Measurements from ENCODE around the gene TMEM220. TPM values are rescaled to one million over a fixed set of nuclear protein-coding genes. Genes with fewer than 3 reads are reported as not detected.
A peak's percentile ranks its signal among the peaks of the same experiment; 100 is the strongest.

The TMEM220 gene
- polyA plus RNA-seq, 1 donor = 39.7 TPM

DNA sequence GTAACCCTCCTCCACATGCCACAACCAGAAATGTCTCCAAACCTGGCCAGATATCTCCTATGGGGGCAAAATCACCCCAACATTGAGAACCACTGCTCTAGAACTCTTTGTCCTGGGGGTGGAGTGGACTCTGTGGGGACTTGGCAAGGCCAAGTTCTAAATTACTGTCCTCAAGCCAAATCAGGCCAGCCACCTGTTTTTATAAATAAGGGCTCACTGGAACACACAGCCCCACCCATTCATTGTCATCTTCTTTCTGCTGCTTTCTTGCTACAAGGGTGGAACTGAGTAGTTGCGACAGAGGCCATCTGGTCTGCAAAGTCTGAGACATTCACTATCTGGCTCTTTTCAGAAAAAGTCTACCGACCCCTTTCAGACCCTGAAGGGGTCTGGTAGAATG lies 26.8 kb upstream of the TMEM220 start:
- Histone ChIP-seq H3K27ac (ENCODE audit: low read length) (peak overlapping the region; percentile 39), H3K36me3 (ENCODE audit: control insufficient read depth, insufficient read depth, low read length) (peaks cover 27% of the 10 kb centered on the region)
- no CpG with 5 or more reads among the region's 2 CpGs for WGBS (ENCODE audit: insufficient coverage, low lambda C conversion rate)

DNA sequence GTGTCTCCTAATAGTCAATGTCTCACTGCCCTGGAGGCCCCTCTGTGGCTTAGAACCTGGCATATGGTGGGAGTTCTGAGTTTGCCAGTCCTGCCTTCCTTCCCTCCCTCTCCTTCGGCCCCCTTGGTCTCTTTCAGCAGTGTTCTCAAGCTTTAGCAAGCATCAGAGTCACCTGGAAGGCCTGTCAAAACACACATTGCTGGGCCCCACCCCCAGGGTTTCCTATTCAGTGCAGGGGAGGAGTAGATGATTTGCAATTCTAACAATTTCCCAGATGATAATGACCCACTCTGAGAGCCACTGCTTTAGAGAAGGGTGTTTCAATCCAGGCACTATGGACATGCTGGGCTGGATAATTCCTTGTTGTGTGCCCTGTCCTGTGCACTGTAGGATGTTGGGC lies 26.4 kb upstream of the TMEM220 start:
- H3K4me3 ChIP-seq (ENCODE audit: low read length) = no peak overlapping the region
- WGBS (ENCODE audit: insufficient coverage, low lambda C conversion rate) = no CpG with 5 or more reads among the region's 1 CpG
- DNase-seq = no peak
- peaks cover 25% of the 10 kb centered on the region for H3K36me3 ChIP-seq (ENCODE audit: control insufficient read depth, insufficient read depth, low read length)
- no peaks in the 10 kb centered on the region for H3K9me3 ChIP-seq (ENCODE audit: control insufficient read depth, low read depth, low read length)
- H3K27ac ChIP-seq (ENCODE audit: low read length) = no peak overlapping the region
- H3K27me3 ChIP-seq (ENCODE audit: control insufficient read depth, insufficient read depth, low read length) = no peaks in the 10 kb centered on the region
- H3K4me1 ChIP-seq (ENCODE audit: control insufficient read depth, insufficient read depth, low read length) = peaks cover 13% of the 10 kb centered on the region

More for the DNA sequence above, 26.8 kb upstream of the TMEM220 start:
- H3K9me3 ChIP-seq (ENCODE audit: control insufficient read depth, low read depth, low read length) = no peaks in the 10 kb centered on the region
- peaks cover 13% of the 10 kb centered on the region for H3K4me1 ChIP-seq (ENCODE audit: control insufficient read depth, insufficient read depth, low read length)
- H3K27me3 ChIP-seq (ENCODE audit: control insufficient read depth, insufficient read depth, low read length) = no peaks in the 10 kb centered on the region
- DNase-seq = no peak
- no peak overlapping the region for H3K4me3 ChIP-seq (ENCODE audit: low read length)

GRCh38 chr17:10755592-10756127 lies 25.8 kb upstream of the TMEM220 start:
- Histone ChIP-seq H3K27ac (ENCODE audit: low read length) (no peak overlapping the region), H3K9me3 (ENCODE audit: control insufficient read depth, low read depth, low read length) (no peaks in the 10 kb centered on the region), H3K4me1 (ENCODE audit: control insufficient read depth, insufficient read depth, low read length) (peaks cover 13% of the 10 kb centered on the region), H3K36me3 (ENCODE audit: control insufficient read depth, insufficient read depth, low read length) (peaks cover 23% of the 10 kb centered on the region), H3K4me3 (ENCODE audit: low read length) (no peak overlapping the region), H3K27me3 (ENCODE audit: control insufficient read depth, insufficient read depth, low read length) (no peaks in the 10 kb centered on the region)
- no peak for DNase-seq
- WGBS (ENCODE audit: insufficient coverage, low lambda C conversion rate) = 89% methylated on average over 2 of the region's 3 CpGs

DNA sequence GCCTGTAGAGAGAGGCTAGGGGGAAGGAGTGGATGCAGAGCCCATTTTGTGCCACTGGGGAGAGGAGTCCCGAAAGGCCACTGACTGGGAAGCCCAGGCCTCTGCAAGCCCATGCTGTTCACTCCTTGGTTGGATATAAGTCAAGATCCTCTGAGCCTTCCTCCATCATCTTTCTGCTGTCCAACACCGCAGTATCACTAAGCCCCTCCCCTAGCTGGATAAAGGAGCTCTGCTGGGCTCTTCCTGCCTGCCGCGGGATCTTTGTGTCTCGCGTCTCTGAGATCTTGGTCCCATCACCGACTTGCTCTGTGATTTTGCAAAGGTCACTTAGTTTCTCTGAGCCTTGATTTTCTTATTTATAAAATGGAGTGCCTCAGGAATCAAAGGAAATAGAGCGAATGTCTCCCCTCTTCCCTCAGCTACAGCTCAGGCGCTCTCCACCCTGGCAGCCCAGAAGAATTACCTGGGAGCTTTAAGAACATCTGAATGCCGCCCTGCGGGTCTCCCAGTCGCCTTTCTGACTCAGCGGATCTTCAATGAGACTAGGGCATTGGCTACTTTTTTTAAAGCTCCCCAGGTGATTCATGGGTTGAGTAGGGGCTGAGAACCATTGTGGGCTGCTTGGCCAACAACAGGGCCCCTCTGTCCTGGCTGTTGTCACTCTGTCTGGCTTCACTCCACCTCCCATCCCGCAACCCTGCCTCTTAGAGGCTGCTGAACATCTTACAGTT lies 25.2 kb upstream of the TMEM220 start:
- 80% methylated on average over 1 of the region's 14 CpGs for WGBS (ENCODE audit: insufficient coverage, low lambda C conversion rate)
- no peak overlapping the region for H3K27ac ChIP-seq (ENCODE audit: low read length)

DNA sequence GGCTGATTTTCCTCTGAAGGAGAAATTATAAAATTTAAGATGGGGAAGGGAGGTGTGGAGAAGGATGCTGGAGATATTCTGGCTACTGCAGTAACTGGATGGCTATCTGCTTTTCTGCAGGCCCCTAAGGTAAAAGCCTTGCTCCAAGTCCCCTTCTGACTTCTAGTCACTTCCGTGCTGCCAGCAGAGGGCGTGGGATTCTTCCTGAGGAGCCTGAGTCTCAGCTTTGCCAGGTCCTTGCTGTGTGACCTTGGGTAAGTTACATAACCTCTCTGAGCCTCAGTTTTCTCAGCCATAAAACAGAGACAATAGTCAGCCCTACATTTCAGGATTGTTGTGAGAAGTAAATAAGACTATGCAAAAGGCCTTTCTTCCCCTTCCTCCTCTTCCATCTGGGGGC lies 24.3 kb upstream of the TMEM220 start:
- Histone ChIP-seq H3K4me1 (ENCODE audit: control insufficient read depth, insufficient read depth, low read length) (peaks cover 13% of the 10 kb centered on the region), H3K4me3 (ENCODE audit: low read length) (no peak overlapping the region), H3K9me3 (ENCODE audit: control insufficient read depth, low read depth, low read length) (no peaks in the 10 kb centered on the region), H3K36me3 (ENCODE audit: control insufficient read depth, insufficient read depth, low read length) (peaks cover 22% of the 10 kb centered on the region), H3K27ac (ENCODE audit: low read length) (no peak overlapping the region), H3K27me3 (ENCODE audit: control insufficient read depth, insufficient read depth, low read length) (no peaks in the 10 kb centered on the region)
- WGBS (ENCODE audit: insufficient coverage, low lambda C conversion rate) = no CpG with 5 or more reads among the region's 2 CpGs
- no peak for DNase-seq

More for the DNA sequence above, 25.2 kb upstream of the TMEM220 start:
- H3K4me1 ChIP-seq (ENCODE audit: control insufficient read depth, insufficient read depth, low read length) = peaks cover 13% of the 10 kb centered on the region
- no peak overlapping the region for H3K4me3 ChIP-seq (ENCODE audit: low read length)
- peaks cover 22% of the 10 kb centered on the region for H3K36me3 ChIP-seq (ENCODE audit: control insufficient read depth, insufficient read depth, low read length)
- no peak for DNase-seq
- no peaks in the 10 kb centered on the region for H3K9me3 ChIP-seq (ENCODE audit: control insufficient read depth, low read depth, low read length)
- H3K27me3 ChIP-seq (ENCODE audit: control insufficient read depth, insufficient read depth, low read length) = no peaks in the 10 kb centered on the region

GRCh38 chr17:10752696-10753095 lies 22.9 kb upstream of the TMEM220 start:
- Histone ChIP-seq H3K4me3 (ENCODE audit: low read length) (no peak overlapping the region), H3K36me3 (ENCODE audit: control insufficient read depth, insufficient read depth, low read length) (peaks cover 22% of the 10 kb centered on the region), H3K9me3 (ENCODE audit: control insufficient read depth, low read depth, low read length) (no peaks in the 10 kb centered on the region), H3K27ac (ENCODE audit: low read length) (no peak overlapping the region), H3K27me3 (ENCODE audit: control insufficient read depth, insufficient read depth, low read length) (no peaks in the 10 kb centered on the region), H3K4me1 (ENCODE audit: control insufficient read depth, insufficient read depth, low read length) (peaks cover 13% of the 10 kb centered on the region)
- no peak for DNase-seq
- WGBS (ENCODE audit: insufficient coverage, low lambda C conversion rate) = no CpG with 5 or more reads among the region's 10 CpGs

- H3K36me3 ChIP-seq (ENCODE audit: control insufficient read depth, insufficient read depth, low read length) = peaks cover 17% of the 10 kb centered on the region
- DNase-seq = no peak
- H3K9me3 ChIP-seq (ENCODE audit: control insufficient read depth, low read depth, low read length) = no peaks in the 10 kb centered on the region
- no CpG with 5 or more reads among the region's 3 CpGs for WGBS (ENCODE audit: insufficient coverage, low lambda C conversion rate)
- no peak overlapping the region for H3K4me3 ChIP-seq (ENCODE audit: low read length)
- H3K4me1 ChIP-seq (ENCODE audit: control insufficient read depth, insufficient read depth, low read length) = peaks cover 3% of the 10 kb centered on the region
- H3K27me3 ChIP-seq (ENCODE audit: control insufficient read depth, insufficient read depth, low read length) = no peaks in the 10 kb centered on the region
- no peak overlapping the region for H3K27ac ChIP-seq (ENCODE audit: low read length)
Observed at GRCh38 chr17:10751563-10751962, 21.7 kb upstream of the TMEM220 start.

GRCh38 chr17:10750210-10750609 lies 20.4 kb upstream of the TMEM220 start:
- Histone ChIP-seq H3K27ac (ENCODE audit: low read length) (no peak overlapping the region), H3K4me3 (ENCODE audit: low read length) (no peak overlapping the region), H3K27me3 (ENCODE audit: control insufficient read depth, insufficient read depth, low read length) (no peaks in the 10 kb centered on the region), H3K4me1 (ENCODE audit: control insufficient read depth, insufficient read depth, low read length) (peaks cover 6% of the 10 kb centered on the region), H3K9me3 (ENCODE audit: control insufficient read depth, low read depth, low read length) (no peaks in the 10 kb centered on the region), H3K36me3 (ENCODE audit: control insufficient read depth, insufficient read depth, low read length) (peaks cover 8% of the 10 kb centered on the region)
- no peak for DNase-seq
- no CpG with 5 or more reads among the region's 4 CpGs for WGBS (ENCODE audit: insufficient coverage, low lambda C conversion rate)

GRCh38 chr17:10748531-10749181 lies 18.8 kb upstream of the TMEM220 start:
- Histone ChIP-seq H3K4me1 (ENCODE audit: control insufficient read depth, insufficient read depth, low read length) (peaks cover 17% of the 10 kb centered on the region), H3K9me3 (ENCODE audit: control insufficient read depth, low read depth, low read length) (no peaks in the 10 kb centered on the region), H3K27me3 (ENCODE audit: control insufficient read depth, insufficient read depth, low read length) (no peaks in the 10 kb centered on the region), H3K4me3 (ENCODE audit: low read length) (no peak overlapping the region), H3K36me3 (ENCODE audit: control insufficient read depth, insufficient read depth, low read length) (peaks cover 2% of the 10 kb centered on the region), H3K27ac (ENCODE audit: low read length) (no peak overlapping the region)
- DNase-seq = peak in 1 of 2 donors; percentile 30
- WGBS (ENCODE audit: insufficient coverage, low lambda C conversion rate) = no CpG with 5 or more reads among the region's 9 CpGs

DNA sequence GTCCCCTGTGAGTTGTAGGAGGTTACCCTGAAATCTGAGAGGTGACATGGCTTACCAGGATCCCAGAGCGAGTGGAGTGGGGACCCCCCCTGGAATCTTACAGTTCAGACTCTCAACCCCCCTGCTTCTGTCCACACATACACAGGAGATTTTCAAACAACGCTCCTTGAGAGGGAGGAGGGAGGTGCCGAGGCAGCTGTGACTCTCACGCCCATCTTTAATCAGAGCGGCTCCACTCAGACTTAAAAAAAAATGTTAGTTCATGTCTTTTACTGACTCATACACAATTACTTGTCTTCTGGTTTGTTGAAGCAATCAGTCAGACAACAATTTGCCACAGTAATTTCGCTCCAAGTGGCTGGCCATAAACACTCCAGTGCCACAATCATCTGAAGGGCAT lies 15.4 kb upstream of the TMEM220 start:
- DNase-seq = peak in 1 of 2 donors; percentile 71
- Histone ChIP-seq H3K9me3 (ENCODE audit: control insufficient read depth, low read depth, low read length) (no peaks in the 10 kb centered on the region), H3K4me1 (ENCODE audit: control insufficient read depth, insufficient read depth, low read length) (peaks cover 26% of the 10 kb centered on the region), H3K4me3 (ENCODE audit: low read length) (no peak overlapping the region), H3K36me3 (ENCODE audit: control insufficient read depth, insufficient read depth, low read length) (no peaks in the 10 kb centered on the region), H3K27me3 (ENCODE audit: control insufficient read depth, insufficient read depth, low read length) (no peaks in the 10 kb centered on the region), H3K27ac (ENCODE audit: low read length) (peak overlapping the region; percentile 86)
- WGBS (ENCODE audit: insufficient coverage, low lambda C conversion rate) = no CpG with 5 or more reads among the region's 6 CpGs
